22Rv1 (cell line): ENCODE results near the gene LRBA.

ENCODE experiments used
- ZFX ChIP-seq: fragments of 450-650 bp; IDR thresholded peaks from 2 replicates; pipeline ENCODE4 v1.6.1; 2017; ENCODE audit warnings: antibody characterized with exemption, borderline replicate concordance
- TF ChIP-seq, protein P1 (sequence below): fragments of 450-650 bp; IDR thresholded peaks from 2 replicates; pipeline ENCODE4 v1.5.1; 2017; ENCODE audit warnings: mild to moderate bottlenecking

DNA sequence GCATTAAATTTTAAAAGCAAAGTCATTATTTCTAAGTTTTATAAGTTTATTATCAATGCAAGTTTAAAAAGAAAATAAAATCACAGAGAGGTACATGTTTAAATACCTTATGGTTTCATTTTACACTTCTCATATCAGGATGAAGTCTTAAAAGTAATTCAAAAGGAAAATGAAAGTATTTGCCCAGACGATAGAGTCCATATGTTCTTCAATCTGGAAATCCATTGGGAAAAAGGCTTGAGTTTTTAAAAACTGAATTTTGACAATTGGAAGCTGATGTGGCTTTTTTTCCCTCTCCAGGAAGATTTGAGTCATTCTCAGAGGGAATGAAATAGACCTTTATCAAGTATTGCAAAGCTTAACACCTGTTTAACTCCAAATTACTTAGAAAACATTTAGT, 396.0 kb downstream of the LRBA start:
- TF ChIP-seq, protein P1, sequence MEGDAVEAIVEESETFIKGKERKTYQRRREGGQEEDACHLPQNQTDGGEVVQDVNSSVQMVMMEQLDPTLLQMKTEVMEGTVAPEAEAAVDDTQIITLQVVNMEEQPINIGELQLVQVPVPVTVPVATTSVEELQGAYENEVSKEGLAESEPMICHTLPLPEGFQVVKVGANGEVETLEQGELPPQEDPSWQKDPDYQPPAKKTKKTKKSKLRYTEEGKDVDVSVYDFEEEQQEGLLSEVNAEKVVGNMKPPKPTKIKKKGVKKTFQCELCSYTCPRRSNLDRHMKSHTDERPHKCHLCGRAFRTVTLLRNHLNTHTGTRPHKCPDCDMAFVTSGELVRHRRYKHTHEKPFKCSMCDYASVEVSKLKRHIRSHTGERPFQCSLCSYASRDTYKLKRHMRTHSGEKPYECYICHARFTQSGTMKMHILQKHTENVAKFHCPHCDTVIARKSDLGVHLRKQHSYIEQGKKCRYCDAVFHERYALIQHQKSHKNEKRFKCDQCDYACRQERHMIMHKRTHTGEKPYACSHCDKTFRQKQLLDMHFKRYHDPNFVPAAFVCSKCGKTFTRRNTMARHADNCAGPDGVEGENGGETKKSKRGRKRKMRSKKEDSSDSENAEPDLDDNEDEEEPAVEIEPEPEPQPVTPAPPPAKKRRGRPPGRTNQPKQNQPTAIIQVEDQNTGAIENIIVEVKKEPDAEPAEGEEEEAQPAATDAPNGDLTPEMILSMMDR: no peak
- no peak for TF ChIP-seq ZFX
